AG08396 (cell line): ENCODE measurements around the gene LRTM2.

Experiments used
- DNase-seq: peaks from one replicate; pipeline ENCODE4 v3.0.0; 2012; ENCODE audit warnings: low spot score, mixed read lengths

Gene LRTM2

GRCh38 chr12:1820191-1820895, at the start of gene LRTM2:
Gene LRTM2, plus strand, starts transcription at chr12:1820565. Its CDS starts 7,584 bp downstream, at chr12:1828149.
- DNase-seq: no peak

DNA sequence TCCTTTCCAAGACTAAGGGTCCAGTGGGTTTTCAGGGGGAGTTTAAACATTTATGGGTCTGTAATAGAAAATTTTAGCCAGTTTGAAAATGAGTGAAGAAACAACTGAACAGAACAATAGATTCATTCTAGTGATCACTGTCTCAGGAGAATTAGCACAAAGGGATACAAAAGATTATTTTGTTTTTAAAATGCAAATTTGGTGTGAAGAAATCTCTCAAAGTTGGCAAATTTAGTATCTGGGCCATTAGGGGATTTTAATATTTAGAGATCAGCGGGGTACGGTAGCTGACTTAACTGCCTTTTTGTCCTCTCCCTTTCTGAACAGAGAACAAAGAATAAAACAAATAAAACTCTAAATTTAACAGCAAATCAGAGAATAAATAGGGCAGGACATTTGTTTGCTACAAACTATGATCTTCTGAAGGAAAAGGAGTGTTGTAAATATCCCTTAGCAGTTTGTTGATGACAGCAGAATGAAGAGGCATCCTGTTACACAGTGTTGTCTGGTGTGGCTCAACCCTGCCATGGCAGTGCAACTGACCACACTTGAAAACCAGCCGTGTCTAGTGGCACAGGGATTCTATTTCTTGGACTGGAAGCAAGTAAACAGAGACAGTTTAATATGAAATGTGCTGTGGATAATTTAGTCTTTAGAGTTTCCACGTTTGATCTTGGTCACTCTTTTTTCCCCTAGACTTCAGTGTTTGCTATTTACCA, 46.3 kb upstream of the LRTM2 start:
- no peak for DNase-seq

DNA sequence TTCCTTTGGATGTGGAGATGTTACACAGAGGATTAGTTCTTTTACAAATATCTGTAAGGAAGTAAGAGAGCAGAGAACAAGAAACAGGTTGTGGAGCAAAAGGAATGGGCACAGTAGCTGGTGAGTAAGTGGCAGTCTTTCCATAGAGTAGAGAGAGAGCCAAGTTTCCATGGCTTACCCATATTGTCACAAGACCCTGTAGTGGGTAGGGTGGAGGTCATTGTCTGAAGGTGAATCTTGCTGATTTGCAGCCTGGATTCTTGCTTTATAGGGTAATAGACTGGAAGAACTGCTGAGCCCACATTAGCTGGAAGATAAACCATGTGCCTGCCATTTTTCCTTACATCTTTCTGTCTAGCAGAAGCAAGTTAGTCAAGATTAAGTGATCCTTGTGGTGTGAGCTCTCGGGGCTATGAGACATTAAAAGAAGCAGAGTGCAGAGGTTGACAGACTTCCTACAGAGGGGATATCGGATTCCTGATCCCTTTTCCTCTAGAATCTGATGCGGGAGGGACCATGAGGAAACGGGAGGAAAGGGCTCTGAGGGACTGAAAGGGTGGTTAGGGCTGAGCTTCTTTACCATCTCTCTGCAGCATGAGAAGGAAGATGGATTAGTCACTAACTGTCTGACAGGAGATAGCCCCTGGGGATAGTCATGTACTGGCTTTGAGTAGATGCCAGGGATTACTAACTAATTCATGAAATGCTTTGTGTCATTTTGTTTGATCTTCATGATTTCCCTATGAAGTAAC, 44.0 kb upstream of the LRTM2 start:
- no peak for DNase-seq

- peak; percentile 51 for DNase-seq
Measured at GRCh38 chr12:1777798-1778197, 42.6 kb upstream of the LRTM2 start.

DNA sequence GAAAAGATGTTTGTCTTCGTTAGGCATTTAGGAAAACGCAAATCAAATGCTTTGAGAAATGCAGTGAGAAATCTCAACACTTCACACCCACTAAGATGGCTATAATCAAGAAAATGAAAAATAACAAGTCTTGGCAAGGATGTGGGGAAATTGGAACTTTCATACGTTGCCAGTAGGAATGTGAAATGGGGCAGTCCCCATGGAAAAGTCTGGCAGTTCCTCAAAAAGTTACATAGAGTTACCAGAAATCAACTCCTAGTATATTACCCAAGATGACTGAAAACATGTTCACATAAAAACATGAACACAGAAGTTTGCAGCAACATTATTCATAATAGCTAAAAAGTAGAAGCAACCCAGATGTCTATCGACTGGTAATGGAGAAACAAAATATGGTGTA, 41.5 kb upstream of the LRTM2 start:
- no peak for DNase-seq

DNA sequence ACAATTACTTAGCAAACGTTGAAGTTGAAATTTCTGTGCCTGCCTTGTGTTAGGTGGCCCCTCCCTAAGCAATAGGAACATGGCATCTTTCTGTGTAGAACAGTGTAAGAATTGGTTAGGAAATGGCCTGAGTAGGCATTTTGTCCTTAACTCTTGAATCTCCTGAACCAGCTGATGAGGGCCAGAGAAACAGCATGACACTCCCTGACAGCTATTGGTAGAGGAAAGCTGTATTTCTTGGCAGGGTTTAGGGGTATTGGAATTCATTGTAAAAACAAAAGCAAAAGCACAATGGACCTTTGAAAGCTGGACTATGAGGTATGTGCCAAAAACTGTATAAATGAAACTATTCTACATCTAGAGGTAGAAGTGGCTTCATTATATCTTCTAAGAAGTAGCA, 40.6 kb upstream of the LRTM2 start:
- DNase-seq: peak; percentile 48

- DNase-seq: no peak
Measured at GRCh38 chr12:1781772-1782171, 38.6 kb upstream of the LRTM2 start.

GRCh38 chr12:1782215-1782614, 38.1 kb upstream of the LRTM2 start:
- DNase-seq: no peak

- no peak for DNase-seq
Measured at GRCh38 chr12:1787714-1788113, 32.7 kb upstream of the LRTM2 start.

GRCh38 chr12:1790444-1790843, 29.9 kb upstream of the LRTM2 start:
- DNase-seq: no peak

DNA sequence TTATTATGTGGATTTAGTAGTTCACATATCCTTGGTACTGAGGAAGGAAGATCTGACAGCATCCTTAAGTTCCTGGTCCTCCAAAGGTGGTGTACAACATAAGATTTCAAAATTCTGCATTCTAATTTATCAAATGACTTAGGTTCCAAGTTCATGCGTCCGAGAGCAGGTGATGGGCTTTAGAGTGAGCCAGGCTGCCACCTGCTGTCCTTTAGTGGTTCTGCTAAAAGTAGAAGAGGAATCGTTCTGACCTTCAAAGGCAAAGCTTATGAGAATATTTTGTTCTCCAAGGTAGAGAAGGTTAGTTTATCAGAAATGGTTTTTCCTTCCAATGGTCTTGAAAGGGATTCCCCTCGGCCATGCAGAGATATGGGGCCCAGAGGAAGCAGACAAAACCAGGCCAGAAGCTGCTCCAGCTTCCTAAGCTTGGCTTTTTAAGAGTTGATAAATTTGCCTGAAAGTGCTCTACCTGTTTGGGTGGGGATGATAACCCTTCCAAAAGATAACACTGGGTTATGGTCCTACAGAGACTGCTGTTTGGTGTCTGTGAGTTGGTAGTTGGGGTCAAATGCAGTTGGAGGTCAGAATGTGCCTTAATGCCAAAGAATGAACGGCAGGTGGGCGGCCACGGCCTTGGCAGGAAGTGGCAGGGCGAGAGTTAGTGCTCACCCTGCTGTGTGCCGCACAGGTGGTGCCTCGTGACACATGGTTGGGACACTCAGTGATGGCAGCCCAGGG, 29.1 kb upstream of the LRTM2 start:
- DNase-seq: peak; percentile 68

DNA sequence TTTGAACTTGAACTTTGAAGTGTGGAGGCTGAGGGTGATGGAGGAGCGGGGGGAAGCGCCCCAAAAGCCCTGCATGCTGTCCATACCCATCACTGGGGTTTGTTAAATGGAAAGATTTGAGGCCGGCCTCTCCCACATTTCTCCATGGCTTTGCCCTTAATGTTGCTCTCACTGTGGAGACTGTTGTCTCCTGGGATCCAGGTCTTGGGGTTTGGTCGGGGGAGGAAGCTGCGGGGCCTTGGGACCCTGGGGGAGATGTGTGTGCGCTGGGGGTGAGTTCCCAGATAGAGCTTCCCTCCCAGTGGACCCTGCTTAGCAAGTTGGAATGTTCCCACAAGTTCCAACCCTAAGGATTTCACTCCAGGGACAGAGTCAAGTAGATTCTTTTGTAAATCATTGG, 28.0 kb upstream of the LRTM2 start:
- no peak for DNase-seq

- DNase-seq: no peak
Measured at GRCh38 chr12:1793426-1794210, 26.7 kb upstream of the LRTM2 start.

DNA sequence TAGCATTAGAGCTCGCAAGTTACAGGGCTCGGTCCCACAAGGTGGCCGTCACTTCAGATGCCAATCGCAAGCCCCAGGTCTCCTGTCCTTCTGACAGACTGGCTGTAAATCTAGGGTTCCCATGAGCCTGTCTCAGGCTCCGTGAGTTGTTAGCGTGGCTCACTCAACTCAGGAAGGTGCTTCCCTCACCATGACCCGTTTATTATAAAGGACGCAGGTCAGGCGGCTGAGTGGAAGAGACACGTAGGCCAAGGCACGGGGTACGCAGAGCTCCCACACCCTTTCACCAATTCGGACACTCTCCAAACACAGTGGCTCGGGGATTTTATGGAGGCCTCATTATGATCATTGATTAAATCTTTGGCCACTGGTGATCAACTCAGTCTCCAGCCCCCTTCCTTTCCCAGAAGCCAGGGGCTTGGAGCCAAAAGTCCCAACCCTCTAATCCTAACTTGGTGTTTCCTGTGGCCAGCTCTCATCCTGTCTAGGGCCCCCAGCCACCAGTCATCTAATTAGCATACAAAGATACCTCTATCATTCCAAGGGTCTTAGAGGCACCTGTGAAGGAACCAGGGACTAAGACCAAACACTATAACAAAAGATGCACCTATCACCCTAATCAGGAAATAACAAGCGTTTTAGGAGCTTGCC, 25.8 kb upstream of the LRTM2 start:
- DNase-seq: no peak

DNA sequence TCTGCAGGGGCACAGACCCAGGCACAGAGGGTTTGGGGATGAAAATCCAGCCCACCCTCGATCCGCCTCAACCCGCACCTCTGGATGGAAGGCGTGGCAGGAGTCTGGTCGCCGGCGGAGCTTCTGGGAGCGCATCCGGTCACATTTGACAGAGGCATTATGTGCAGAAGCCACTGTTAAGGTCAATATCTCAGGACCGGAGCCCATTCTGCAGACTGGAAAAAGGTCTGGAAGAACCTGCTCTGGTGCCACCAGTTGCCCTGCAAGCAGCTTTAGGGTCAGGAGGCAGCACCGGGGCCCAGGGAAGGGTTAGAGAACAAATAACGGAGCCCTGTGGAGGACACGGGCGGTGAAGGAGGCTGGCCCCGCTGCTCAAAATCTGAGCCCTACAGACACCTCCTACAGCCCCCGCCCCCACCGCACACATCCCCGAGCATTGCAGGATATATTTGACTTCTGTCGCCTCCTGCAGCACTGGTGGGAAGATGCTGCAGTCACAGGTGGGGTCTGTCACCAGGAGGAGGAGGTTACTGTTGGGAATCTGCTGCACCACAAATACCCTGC, 25.1 kb upstream of the LRTM2 start:
- peak; percentile 2 for DNase-seq

DNA sequence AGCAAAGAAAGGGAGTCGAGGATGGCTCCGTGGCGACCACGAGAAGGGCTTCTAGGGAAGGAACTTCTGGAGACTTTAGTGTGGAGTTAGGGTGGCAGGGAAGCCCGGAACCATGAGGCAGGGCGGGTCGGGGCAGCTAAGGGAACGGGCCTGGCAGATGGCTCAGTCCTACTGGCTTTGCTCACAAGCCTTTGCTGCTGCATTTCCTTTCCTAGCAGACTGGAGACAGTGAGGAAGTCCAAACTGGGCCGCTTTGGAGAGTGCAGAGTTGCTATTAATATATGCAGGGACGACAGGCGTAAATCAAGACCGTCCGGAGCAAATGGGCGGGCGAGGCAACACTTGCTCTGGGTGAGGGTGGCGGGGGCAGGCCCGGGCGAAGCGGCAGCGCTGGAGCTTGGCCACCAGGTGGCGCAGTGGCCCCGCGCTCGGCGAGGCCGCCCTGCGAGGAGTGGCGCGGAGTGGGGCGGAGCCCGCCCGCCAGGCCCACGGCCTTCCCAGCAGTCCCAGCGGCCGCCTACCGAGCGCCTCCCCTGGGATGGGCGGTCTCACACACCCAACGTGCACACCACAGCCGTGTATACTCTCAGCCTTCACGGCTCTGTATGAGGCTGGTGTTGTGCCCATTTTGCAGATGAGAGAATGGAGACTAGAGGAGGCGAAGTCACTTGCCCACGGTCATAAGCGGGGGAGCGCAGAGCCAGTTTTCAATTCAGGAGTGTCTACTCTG, 24.4 kb upstream of the LRTM2 start:
- DNase-seq: peak; percentile 97

GRCh38 chr12:1796515-1797010, 23.8 kb upstream of the LRTM2 start:
- DNase-seq: peak; percentile 46

GRCh38 chr12:1797011-1797901, 23.1 kb upstream of the LRTM2 start:
- DNase-seq: peak; percentile 16
